Measurements from ENCODE around the gene CDHR2. TPM values are rescaled to one million over a fixed set of nuclear protein-coding genes. Genes with fewer than 3 reads are reported as not detected.

Gene CDHR2
- total RNA-seq, 1 experiment from 2014 or later = 0.63 TPM

DNA sequence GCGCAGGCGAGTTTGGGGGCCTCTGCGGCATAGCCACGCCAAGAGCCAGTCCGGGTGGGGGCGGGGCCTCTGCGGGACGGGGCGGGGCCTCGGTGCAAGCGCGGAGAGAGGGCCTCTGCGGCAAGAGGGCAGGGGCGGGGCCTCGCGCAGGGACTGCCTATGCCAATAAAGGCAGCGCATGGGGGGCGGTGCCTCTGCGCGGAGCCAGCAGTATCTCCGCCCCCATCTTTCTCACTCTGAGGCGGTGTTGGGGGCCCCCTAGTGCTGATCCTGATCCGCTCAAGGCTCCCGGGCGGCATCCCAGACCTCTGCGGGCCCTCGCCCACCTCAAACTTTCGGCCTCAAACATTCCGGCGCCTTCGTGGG lies 70.0 kb downstream of the CDHR2 start (continued):
- TF ChIP-seq SP1 (CRISPR knock-in tag; conservative IDR thresholded peaks at IDR 0.05) (peak; percentile 78), ESRRA (CRISPR knock-in tag; IDR thresholded peaks at IDR 0.05; ENCODE audit: borderline replicate concordance) (no peak)
- TF ChIP-seq, protein P1, sequence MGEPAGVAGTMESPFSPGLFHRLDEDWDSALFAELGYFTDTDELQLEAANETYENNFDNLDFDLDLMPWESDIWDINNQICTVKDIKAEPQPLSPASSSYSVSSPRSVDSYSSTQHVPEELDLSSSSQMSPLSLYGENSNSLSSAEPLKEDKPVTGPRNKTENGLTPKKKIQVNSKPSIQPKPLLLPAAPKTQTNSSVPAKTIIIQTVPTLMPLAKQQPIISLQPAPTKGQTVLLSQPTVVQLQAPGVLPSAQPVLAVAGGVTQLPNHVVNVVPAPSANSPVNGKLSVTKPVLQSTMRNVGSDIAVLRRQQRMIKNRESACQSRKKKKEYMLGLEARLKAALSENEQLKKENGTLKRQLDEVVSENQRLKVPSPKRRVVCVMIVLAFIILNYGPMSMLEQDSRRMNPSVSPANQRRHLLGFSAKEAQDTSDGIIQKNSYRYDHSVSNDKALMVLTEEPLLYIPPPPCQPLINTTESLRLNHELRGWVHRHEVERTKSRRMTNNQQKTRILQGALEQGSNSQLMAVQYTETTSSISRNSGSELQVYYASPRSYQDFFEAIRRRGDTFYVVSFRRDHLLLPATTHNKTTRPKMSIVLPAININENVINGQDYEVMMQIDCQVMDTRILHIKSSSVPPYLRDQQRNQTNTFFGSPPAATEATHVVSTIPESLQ (CRISPR knock-in tag; IDR thresholded peaks at IDR 0.05) = no peak

GRCh38 chr5:176619569-176620332 lies 70.6 kb downstream of the CDHR2 start:
- H3K4me1 Mint-ChIP-seq = peaks cover 6% of the 10 kb centered on the region
- DNase-seq (ENCODE audit: low spot score) (peak; percentile 41), ATAC-seq (no peak)
- CTCF ChIA-PET = interaction anchor here (0.6 to 1.3 kb wide), 3 partner anchors 11 to 41 kb away, joined by 3 to 4 read pairs (median 3); partner anchors contain the start of genes EIF4E1B and SNCB
- H3K36me3 Mint-ChIP-seq = no peaks in the 10 kb centered on the region
- peaks cover 66% of the 10 kb centered on the region for H3K27me3 Mint-ChIP-seq (ENCODE audit: low read depth)
- H3K27ac Mint-ChIP-seq = no peak overlapping the region
- H3K4me3 Mint-ChIP-seq = peak overlapping the region; percentile 76
- POLR2A ChIA-PET = interaction anchor here (0.6 to 1.0 kb wide), 2 partner anchors 11 to 155 kb away, joined by 3 to 5 read pairs; no protein-coding TSS in a partner anchor
- H3K9me3 Mint-ChIP-seq = no peaks in the 10 kb centered on the region
- TF ChIP-seq, protein P2, sequence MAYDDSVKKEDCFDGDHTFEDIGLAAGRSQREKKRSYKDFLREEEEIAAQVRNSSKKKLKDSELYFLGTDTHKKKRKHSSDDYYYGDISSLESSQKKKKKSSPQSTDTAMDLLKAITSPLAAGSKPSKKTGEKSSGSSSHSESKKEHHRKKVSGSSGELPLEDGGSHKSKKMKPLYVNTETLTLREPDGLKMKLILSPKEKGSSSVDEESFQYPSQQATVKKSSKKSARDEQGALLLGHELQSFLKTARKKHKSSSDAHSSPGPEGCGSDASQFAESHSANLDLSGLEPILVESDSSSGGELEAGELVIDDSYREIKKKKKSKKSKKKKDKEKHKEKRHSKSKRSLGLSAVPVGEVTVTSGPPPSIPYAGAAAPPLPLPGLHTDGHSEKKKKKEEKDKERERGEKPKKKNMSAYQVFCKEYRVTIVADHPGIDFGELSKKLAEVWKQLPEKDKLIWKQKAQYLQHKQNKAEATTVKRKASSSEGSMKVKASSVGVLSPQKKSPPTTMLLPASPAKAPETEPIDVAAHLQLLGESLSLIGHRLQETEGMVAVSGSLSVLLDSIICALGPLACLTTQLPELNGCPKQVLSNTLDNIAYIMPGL (CRISPR knock-in tag; IDR thresholded peaks at IDR 0.05) = peak; percentile 72
- TF ChIP-seq CREB1 (CRISPR knock-in tag; IDR thresholded peaks at IDR 0.05) (no peak), MYBL2 (CRISPR knock-in tag; IDR thresholded peaks at IDR 0.05) (0 out of 2 replicates have a peak, but pooled peaks have one; percentile 23), MAX (CRISPR knock-in tag; IDR thresholded peaks at IDR 0.05) (peak; percentile 85), GABPB1 (CRISPR knock-in tag; IDR thresholded peaks at IDR 0.05) (no peak), IRF2 (CRISPR knock-in tag; IDR thresholded peaks at IDR 0.05; ENCODE audit: borderline replicate concordance, low read depth) (no peak), NR1H2 (CRISPR knock-in tag; IDR thresholded peaks at IDR 0.05) (no peak), ZBTB21 (CRISPR knock-in tag; IDR thresholded peaks at IDR 0.05; ENCODE audit: borderline replicate concordance) (0 out of 2 replicates have a peak, but pooled peaks have one; percentile 65), FOXP4 (CRISPR knock-in tag; IDR thresholded peaks at IDR 0.05) (peak; percentile 48), TEAD1 (CRISPR knock-in tag; IDR thresholded peaks at IDR 0.05) (peak; percentile 55; the same call in 1 of the 2 replicates), ATF2 (CRISPR knock-in tag; IDR thresholded peaks at IDR 0.05; ENCODE audit: borderline replicate concordance, low read depth) (no peak), NFYB (CRISPR knock-in tag; conservative IDR thresholded peaks at IDR 0.05; ENCODE audit: low read depth) (no peak), NFE2L1 (CRISPR knock-in tag; IDR thresholded peaks at IDR 0.05) (0 out of 2 replicates have a peak, but pooled peaks have one; percentile 17), ELF4 (CRISPR knock-in tag; IDR thresholded peaks at IDR 0.05; ENCODE audit: low read depth) (peak; percentile 47; the same call in 1 of the 2 replicates), IRF1 (CRISPR knock-in tag; IDR thresholded peaks at IDR 0.05) (0 out of 2 replicates have a peak, but pooled peaks have one; percentile 54), TP53 (CRISPR knock-in tag; IDR thresholded peaks at IDR 0.05) (peak; percentile 55; the same call in 1 of the 2 replicates), ZNF121 (CRISPR knock-in tag; IDR thresholded peaks at IDR 0.05) (0 out of 2 replicates have a peak, but pooled peaks have one; percentile 10), ZNF138 (CRISPR knock-in tag; conservative IDR thresholded peaks at IDR 0.05) (peak; percentile 83; the same call in 1 of the 2 replicates), FOXK1 (CRISPR knock-in tag; IDR thresholded peaks at IDR 0.05) (no peak)
- TF ChIP-seq, protein P3, sequence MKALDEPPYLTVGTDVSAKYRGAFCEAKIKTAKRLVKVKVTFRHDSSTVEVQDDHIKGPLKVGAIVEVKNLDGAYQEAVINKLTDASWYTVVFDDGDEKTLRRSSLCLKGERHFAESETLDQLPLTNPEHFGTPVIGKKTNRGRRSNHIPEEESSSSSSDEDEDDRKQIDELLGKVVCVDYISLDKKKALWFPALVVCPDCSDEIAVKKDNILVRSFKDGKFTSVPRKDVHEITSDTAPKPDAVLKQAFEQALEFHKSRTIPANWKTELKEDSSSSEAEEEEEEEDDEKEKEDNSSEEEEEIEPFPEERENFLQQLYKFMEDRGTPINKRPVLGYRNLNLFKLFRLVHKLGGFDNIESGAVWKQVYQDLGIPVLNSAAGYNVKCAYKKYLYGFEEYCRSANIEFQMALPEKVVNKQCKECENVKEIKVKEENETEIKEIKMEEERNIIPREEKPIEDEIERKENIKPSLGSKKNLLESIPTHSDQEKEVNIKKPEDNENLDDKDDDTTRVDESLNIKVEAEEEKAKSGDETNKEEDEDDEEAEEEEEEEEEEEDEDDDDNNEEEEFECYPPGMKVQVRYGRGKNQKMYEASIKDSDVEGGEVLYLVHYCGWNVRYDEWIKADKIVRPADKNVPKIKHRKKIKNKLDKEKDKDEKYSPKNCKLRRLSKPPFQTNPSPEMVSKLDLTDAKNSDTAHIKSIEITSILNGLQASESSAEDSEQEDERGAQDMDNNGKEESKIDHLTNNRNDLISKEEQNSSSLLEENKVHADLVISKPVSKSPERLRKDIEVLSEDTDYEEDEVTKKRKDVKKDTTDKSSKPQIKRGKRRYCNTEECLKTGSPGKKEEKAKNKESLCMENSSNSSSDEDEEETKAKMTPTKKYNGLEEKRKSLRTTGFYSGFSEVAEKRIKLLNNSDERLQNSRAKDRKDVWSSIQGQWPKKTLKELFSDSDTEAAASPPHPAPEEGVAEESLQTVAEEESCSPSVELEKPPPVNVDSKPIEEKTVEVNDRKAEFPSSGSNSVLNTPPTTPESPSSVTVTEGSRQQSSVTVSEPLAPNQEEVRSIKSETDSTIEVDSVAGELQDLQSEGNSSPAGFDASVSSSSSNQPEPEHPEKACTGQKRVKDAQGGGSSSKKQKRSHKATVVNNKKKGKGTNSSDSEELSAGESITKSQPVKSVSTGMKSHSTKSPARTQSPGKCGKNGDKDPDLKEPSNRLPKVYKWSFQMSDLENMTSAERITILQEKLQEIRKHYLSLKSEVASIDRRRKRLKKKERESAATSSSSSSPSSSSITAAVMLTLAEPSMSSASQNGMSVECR (CRISPR knock-in tag; IDR thresholded peaks at IDR 0.05; ENCODE audit: borderline replicate concordance) = no peak
